ENCODE measurements around the gene ARHGAP11A.
"Not testable (repeated sequence)": the region's sequence is repeated elsewhere in the genome, so short reads cannot be mapped to it uniquely, and the experiment has no call there.

DNA sequence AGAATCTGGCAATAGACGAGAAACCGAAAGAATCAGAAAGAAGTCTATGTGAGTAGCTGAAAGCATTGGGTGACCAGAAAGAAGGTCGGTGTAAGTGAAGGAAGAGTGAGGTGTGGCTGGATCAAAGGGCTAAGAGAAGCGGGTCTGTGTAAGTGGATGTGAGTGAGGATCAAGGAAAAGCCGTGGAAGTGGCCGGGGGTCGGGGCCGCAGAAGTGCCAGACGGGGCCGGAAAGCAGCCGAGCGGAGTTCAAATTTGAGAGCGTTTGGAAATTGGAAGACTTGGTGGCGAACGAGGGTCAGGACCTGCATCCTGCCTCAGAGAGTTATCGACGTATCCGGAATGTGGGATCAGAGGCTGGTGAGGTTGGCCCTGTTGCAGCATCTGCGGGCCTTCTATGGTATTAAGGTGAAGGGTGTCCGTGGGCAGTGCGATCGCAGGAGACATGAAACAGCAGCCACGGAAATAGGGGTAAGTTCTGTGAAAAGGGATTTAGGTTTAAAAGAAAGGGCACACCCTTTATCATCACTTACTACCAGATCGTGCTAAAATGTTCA is 645 bp downstream of the ARHGAP11A start:
- TF ChIP-seq, protein P1, sequence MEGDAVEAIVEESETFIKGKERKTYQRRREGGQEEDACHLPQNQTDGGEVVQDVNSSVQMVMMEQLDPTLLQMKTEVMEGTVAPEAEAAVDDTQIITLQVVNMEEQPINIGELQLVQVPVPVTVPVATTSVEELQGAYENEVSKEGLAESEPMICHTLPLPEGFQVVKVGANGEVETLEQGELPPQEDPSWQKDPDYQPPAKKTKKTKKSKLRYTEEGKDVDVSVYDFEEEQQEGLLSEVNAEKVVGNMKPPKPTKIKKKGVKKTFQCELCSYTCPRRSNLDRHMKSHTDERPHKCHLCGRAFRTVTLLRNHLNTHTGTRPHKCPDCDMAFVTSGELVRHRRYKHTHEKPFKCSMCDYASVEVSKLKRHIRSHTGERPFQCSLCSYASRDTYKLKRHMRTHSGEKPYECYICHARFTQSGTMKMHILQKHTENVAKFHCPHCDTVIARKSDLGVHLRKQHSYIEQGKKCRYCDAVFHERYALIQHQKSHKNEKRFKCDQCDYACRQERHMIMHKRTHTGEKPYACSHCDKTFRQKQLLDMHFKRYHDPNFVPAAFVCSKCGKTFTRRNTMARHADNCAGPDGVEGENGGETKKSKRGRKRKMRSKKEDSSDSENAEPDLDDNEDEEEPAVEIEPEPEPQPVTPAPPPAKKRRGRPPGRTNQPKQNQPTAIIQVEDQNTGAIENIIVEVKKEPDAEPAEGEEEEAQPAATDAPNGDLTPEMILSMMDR (conservative IDR thresholded peaks at IDR 0.05; ENCODE audit: low read length): not testable (repeated sequence)
- TF ChIP-seq EZH2phosphoT487 (IDR thresholded peaks at IDR 0.05; ENCODE audit: borderline replicate concordance, low read depth, low read length): not testable (repeated sequence)

All from OCI-LY7 (cell line).